ENCODE data around the gene TMEM80. TPM values are rescaled to one million over a fixed set of nuclear protein-coding genes. Genes with fewer than 3 reads are reported as not detected.

Gene TMEM80
- total RNA-seq, 4 donors from 2014 or later, result 8.8 to 32.8 (median 16.3) TPM

GRCh38 chr11:699753-700152 is 4.1 kb downstream of the TMEM80 start:
- no peak for TF ChIP-seq CTCF (IDR thresholded peaks at IDR 0.05; ENCODE audit: low read depth)

- no peak for TF ChIP-seq CTCF (IDR thresholded peaks at IDR 0.05; ENCODE audit: low read depth)
Observed at GRCh38 chr11:701741-702461, 6.3 kb downstream of the TMEM80 start.

- no peak for TF ChIP-seq CTCF (IDR thresholded peaks at IDR 0.05; ENCODE audit: low read depth)
Observed at GRCh38 chr11:702462-703461, 7.1 kb downstream of the TMEM80 start.

- no peak for TF ChIP-seq CTCF (IDR thresholded peaks at IDR 0.05; ENCODE audit: low read depth)
Observed at GRCh38 chr11:703506-703905, 7.9 kb downstream of the TMEM80 start.

GRCh38 chr11:704228-704674 is 8.6 kb downstream of the TMEM80 start:
- TF ChIP-seq CTCF (IDR thresholded peaks at IDR 0.05; ENCODE audit: low read depth), result no peak

GRCh38 chr11:704781-705645 is 9.4 kb downstream of the TMEM80 start:
- no peak for TF ChIP-seq CTCF (IDR thresholded peaks at IDR 0.05; ENCODE audit: low read depth)

All from subcutaneous adipose tissue (tissue), 4 donors.